Right hindlimb (tissue), 1 donor: ENCODE data around the gene SRSF8.

ENCODE experiments used
- DNase-seq: peaks from one replicate; pipeline ENCODE4 v3.0.0-alpha.2; 2018

Gene SRSF8

DNA sequence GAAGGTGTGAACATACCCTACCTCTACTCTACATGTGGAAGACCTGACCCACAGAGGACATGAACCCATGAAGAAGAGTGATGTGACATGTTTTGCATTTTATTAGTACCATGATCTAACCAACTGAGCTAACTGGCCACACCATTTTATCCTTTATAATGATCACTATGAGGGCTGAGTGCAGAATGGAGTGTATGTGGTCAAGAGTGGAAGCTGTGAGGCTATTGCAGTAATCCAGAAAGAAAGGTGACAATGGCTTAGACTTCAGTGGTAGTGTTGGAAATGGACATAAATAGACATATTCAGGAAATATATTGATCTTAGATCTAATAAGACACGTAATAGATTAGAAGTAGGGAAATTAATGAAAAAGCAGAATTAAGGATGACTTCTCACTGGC is 3.8 kb downstream of the SRSF8 start:
- no peak for DNase-seq

DNA sequence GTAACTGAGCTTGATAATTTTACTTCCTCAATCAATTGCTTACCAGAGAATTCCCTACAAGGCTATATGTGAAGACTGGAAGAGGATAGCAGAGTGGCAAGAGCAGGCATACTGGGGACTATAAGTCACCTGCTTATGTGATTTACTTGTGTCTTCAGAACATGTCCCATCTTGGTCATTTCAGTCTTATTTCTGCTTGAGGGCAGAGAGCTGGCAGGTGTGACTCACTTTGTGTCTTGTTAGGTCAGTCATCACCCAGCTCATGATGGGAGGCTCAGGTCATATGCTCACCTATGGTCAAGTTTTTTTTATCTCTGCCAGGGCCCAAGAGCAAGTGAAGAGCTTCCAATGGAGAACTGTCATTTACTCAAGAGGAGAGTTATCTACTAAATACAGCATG is 6.2 kb downstream of the SRSF8 start:
- DNase-seq, result no peak

DNA sequence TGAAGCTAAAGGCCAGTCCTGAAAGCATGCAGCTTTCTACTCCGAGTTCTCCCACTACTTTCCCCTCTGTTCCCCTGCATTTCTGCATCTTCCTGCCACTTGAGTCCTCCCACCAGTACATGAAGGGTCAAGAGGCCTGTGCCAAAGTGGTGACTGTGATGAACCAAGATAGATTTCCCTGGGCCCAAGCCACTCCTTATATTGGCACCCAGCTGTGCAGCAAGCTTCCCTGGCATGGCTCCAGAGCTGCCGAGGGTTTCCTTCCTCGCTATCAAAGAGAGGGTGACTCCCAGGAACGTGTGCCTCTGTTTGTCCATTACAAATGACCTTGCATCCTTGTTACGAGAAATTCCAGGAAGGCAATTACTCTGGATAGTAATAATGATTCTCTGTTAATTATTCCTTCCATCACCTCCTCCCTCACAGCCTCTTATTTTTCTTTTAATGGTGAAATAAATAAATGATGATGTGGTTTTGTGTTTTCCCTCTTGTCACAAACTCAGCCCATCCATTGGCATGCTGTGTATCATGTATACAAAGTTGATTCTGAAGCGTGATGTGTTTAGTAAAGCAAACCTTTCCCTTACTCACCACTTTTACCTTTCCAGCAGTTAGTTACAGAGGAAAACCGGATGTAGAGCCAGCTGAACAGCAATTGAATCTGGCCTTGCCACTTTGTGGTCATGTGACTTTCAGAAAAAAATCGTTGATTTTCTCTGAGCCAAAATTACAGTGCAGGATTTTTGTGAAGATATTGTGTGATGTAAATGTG is 8.3 kb downstream of the SRSF8 start:
- no peak for DNase-seq

DNA sequence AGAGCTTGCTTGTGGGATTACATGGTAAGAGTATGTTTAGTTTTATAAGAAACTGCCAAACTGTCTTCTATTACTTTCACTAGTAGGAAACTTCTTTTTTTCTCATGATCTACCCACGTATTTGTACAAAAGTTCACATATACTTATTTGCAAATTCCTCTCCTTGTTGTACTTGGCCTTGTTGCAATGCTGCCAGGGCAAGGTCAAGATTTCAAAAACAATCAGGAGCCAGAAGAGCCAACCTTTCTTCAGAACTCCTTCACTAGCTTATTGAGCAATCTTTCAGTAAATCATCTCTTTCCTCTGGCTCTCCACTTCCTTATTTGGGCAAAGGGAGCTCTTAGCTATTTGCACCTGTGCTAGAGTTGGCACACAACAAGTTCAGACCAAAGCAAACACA is 9.7 kb downstream of the SRSF8 start:
- no peak for DNase-seq

DNA sequence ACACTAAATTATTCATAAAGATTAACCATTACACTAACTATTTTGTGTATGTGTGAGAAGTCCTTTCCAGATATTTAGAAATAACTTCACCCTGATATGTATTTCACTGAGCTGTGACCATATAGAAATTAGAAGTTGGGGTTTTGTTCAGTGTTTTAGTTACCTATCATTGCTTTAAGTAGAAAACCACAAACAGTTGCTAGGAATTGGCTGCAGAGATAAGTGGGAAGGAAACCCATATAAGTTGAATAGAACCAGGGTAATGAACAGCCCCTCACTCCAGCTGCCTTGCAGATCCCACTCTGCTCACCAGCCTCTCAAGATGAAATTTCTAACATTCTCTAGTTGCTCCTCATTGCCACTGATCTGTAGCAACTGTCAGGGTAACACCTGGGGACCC is 10.3 kb downstream of the SRSF8 start:
- DNase-seq, result no peak

DNA sequence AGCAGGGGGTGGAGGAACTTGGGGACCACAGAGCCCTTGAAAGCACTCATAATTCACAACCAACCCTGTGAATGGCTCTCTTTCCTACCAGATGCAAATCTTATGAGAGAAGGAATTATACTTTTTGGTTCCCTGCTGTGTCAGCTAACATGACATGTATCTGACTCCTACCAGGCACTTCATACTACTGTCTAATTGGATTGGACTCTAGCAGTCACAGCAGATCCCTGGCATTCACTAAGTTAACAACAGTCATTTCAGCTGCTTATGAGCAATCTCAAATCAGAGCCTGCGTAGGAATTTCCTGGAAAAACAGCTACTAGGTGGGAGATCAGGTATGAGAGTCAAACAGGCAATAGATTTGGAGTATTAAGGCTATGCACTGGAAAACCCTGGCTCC is 11.8 kb downstream of the SRSF8 start:
- no peak for DNase-seq

DNA sequence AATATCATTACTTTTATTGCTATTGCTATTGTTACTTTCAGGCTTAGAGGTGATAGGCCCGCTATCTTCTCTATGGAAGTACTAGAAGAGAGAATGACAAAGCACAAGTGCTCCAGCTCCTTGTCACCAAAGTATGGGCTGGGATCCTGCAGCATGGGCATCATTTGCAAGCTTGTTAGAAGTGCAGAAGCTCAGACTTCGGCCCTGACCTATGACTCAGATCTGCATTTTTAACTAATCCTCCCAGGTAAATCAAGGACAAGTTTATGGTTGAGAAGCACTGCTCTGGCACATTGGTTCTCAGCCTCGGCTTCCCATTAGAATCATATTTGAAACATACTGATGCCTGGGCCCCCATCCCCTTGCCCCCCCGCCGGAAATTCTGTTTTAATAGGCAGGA is 14.3 kb downstream of the SRSF8 start:
- DNase-seq, result no peak

DNA sequence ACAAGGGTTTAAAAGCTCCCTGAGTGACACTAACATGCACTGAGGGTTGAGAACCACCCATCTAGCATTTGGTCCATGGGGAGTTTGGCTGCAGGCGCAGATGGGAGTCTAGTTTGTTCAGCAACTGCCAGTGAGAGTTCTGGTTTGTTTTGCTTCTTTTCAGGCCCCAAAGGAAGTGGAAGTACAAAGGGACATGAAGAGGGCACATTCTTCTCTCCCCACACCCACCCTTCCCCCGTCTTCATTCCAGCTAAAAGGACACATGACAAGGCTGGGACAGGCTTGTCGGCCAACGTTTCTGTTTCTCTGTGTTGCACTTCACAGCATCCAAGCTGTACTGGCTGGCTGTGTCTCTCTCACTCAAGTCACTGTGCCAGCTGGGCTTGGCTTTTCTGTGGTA is 14.7 kb downstream of the SRSF8 start:
- DNase-seq, result no peak

DNA sequence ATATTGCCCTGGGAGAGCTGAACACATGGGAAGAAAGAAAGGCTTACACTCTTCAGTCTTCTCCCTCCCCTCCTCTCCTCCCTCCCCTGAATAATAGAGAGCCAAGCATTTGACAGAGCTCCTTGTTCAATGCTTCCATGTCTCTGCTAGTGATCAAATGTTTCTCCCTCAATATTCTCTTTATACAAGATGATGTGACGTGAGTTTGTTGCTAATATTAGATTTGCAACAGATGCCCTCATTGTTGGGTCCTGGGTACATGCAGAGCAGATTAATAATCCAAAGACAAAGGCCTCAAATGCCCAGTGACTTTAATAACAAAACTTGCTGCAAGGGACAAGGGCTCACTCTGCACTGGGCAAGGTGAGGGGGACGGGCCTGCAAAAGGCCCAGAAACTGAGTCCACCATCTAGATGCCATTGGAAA is 15.9 kb downstream of the SRSF8 start:
- DNase-seq, result no peak

DNA sequence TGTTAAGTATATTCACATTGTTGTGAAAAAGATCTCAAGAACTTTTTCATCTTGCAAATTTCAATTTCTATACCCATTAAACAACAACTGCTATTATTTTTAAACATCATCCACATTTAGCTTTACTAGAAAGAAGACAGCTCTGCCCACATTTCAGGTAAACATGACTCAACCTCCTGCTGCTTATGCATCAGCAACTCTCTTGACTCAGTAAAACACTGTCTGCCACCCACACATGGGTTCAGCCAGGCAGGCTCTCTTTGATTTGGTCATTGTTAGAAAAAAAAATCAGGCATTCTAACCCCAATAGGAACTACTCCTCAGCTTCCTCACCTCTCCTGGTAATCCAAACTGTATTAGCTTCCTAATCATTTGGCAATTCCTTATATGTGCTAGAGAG is 17.8 kb downstream of the SRSF8 start:
- DNase-seq, result no peak

DNA sequence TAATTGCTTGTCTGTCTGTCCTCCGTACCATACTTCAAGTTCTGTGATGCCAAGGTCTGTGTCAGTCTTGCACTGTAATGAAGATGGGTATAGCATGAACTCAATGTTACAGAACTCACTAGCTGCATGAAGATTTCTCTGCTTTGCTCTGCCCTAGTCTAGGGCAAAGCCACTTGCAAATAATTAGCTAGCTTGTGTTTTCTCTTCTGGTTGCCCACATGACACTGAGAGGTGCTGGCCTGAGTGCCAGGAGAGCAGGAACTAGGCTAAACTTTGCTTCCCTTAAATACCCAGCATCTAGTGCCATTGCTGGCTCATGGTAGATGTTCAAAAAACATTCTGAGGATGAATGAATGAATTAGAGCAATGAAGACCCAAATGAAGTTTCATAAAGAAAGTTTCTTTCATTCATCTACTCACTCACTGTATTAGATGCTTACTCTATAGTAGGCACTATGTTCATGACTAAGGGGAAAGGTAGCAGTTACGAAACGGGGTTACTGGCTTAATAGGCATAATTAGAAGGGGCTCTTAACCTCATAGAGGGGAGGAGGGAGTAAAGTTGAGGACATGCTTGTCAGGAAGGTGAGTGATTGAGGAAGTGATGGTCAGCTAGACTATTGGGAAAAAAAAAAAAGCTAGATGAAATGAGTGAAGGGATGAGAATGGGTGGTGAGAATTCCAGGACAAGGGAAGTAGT is 18.5 kb downstream of the SRSF8 start:
- DNase-seq, result no peak

DNA sequence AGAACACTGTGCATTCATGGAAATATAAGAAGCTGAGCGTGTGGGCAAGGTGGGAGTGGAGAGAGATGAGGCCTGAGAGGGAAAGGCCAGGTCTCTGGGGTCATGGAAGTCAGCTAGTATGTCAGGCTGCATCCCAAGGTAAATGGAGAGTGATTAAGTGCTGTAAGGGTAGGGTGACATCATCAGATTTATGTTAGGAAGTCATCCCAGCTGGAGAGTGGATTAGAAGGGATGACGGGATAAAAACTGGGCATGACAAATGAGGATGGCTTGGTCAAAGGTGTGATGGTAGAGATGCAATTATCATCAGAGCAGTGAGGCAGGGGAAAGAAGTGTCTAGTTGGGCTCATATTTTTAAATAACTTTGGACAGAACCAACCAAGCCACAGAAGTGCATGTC is 19.4 kb downstream of the SRSF8 start:
- DNase-seq, result no peak

DNA sequence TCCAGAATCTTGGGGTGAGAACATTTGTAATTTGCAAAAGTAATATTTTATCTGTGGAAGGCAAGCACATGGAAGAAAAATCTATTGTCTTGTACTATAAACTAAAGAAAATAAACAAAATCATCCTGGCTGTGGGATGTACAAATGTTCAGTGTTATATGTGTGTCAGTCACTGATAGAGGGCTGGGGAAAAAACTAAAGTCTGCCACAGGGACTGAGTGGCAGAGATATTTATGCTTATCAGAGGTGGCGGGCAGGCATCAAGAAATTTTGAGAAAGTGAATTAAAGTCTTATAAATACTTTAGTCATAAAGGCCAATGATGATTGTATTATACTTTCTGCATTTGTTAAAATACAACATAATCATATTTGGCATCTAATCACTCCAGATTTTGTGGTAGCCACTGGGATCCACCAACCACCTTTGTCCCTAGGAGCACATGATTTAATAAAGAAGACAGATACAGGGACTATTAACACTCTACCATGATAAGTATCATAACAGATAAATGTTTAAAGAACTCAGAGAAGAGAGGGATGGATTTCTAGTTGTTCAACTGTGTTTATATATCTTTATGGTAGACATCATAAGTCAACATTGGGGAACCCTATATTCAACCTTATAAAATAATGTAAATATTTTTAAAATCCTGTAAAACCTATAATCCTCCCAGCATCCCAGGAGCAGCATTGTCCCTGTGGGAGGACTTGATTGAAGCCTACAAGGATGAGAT is 20.3 kb downstream of the SRSF8 start:
- no peak for DNase-seq

DNA sequence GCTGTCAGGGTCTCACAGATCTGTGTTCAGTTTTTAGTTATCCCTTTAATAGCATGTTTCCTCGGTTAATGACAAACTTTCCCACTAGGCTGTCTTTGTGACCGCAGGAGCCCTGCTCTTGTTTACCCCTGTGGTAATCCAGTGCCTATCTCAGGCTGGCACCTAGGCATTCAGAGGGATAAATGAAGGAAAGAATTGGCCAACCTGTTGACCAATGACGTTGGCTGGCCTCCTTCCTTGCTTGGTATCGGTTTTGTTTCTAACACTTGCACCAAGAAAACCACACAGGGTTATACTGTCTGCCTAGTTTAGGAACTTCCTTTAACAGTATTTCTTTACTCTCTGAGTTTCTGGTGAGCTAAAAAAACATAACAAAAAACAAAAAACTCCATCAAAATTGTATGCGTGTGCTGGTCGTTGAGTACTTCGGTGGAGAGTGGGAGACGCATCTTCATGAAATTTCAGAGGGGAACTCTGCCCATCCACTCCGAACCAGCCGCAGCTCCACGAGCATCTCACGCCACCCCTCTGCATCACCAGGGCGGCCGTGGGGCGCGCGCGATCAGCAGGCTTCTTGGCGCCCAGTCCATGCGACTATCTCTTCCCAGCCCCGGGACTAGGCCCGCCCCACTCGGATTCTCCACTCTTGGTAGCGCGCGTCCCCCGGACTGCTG is 22.4 kb downstream of the SRSF8 start:
- DNase-seq, result no peak

DNA sequence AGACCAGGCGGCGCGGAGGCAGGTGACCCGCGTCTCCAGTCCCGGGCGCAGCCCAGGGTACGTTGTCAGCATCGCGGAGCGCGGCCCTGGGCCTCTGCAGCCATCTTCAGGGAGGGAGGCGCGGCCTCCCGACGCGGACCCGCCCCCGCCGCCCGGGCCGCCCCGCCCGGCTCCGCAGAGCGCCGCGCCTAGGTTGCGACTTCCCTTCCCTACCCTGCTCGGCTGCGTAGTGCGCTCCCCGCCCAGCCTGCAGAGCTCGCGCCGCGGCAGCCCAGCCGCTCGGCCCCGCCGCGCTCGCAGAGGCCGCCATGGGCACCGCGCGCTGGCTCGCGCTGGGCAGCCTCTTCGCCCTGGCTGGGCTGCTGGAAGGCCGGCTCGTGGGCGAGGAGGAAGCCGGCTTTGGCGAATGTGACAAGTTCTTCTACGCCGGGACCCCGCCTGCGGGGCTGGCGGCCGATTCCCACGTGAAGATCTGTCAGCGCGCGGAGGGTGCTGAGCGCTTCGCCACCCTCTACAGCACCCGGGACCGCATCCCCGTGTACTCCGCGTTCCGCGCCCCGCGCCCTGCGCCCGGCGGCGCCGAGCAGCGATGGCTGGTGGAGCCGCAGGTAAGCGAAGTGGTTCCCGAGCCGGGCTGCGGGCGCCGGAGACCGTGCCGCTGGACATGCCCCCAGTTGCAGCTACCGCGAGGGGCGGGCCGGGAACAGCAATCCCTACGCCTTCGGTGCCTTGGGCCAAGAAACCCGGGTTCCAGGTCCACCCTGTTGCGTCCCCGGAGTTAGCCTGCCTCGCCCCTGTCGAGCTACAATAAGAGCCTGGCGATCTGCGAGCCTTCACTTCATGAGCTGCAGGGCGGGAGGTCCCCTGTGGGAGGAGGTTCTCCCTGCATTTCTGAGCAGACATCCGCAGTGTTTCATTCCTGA is 23.2 kb downstream of the SRSF8 start, which contains the start of gene ENDOD1:
Gene ENDOD1, plus strand, starts transcription at position 227 of the 923 bp plus-strand sequence. Its CDS starts 82 bp downstream, at position 309.
- DNase-seq, result peak; percentile 92

DNA sequence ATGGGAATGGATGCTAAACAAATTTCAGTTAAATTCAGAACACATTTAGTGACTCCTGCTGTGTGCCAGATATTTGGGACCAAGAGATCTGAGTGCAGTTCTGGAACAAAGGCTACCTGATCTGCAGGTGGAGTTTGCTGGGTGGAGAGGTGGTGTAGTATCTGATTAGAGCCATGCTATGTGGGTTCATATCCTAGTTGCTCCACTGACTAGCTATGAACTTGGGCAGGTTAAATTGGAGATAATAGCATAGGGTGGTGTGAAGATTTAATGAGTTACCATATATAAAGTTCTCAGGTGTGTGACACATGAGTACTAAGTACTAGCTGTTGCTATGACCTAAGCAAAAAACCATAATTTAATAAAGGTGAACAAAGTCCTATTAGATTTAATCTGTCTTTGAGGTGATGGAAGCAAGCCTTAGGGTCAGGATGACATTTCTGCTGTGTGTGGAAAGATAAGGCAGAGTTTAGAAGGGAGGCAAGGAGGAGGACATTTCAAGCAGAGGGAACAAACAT is 25.0 kb downstream of the SRSF8 start:
- DNase-seq, result no peak

DNA sequence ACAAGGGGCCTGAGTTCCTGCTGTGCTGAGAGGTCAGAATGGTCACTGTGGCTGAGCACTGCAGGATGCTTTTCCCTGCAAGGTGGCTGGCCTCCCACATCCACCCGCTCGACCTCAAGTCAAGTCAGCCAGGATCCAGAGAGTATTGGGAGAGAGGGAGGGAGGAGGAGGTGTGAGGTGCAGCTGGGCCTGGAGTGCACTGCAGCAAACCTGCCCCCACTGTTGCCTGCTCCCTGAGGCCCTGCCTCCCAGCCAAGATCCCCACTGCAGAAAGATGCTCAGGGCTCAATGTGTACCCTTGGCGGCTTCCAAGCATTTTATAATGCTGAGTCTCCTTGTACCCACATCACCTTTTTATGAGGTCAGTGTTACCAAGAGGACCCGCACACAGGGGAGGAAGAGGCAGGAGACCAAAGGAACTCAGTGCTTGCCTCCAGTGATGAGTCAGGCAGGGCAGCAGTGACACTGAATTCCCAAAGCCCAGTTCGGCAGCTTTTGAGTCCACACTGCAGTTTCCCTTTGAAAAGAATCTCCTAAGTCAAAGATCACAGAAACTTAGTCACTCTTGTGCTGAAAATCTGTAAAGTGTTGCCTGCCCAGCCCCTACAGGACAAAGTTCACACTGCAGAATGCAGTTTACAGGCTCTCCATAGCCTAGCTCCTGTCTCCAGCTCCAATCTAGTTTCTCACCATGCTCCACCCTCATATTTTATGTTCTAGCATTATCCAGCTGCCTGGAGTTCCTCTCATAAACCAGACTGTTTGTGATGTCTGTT is 26.0 kb downstream of the SRSF8 start:
- DNase-seq, result no peak

DNA sequence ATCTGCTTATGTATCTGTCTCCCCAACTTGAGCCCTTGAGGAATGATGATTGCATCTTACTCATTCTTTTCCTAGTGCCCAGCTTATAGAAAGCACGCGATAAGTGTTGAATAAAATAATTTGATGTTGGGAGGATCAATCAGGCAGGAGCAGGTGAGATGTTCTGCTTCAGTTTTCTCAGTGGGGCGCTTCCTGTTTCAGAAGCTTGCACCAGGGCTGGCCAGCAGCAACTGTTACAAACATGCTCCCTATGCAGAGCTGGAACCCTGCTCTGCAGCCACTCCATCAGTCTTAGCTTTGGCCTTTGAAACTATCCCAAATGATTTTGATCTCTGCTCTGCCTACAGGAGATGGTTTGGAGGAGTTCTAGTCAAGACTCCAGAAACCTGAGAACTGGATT is 26.8 kb downstream of the SRSF8 start:
- DNase-seq, result no peak

DNA sequence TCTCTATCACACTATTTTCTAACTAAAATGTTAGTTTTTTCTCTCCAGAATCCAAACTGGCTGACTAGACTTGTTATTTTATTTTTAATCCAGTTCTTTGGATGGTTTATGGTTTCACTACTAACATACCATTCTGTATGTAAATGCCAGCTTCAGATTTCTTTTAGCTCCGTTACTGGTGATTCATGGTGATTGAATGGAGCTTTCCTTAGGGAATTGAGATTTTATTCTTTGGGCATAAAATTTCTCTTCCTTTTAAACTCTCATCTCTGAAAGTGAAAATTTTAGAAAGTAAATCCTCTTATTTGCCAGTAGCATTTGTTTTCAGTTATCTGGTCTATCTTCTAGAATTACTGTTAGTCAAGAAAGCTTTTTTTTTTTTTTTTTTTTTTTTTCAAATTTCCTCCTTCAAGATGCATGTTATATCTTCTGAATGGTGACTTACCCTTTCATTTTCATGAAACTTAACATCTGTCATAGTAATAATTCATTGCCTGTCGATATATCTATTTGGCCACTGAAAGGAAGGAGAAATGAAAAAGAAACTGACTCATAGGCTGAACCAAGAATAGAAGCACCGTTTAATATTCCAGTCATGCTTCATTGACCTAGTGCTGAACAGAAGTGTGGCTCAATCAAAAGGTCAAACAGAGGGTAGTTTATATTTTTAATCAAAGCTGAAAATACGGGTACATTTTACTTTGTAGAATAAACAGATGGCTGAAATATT is 29.3 kb downstream of the SRSF8 start:
- DNase-seq, result no peak

DNA sequence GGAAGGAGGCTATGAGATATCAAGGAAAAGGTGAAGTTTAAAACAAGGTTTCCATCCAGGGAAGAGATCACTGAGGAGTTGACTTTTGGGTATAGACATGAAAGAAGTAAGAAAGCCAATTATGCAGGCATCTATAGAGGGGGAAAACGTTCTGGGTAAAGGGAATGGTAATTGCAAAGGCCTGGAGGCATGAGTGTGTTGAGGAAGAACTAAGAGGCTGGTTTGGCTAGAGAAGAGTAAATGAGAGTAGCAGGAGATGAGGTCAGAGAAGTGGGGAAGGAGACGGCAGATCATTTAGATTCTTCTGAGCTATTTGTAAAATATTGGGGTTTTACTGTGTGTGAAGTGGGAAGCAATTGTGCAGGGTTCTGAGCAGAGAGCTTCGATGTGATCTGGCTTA is 30.5 kb downstream of the SRSF8 start:
- no peak for DNase-seq
